SK-N-SH treated with all-trans-retinoic acid at 6 μM for 48 hours (cell line): ENCODE results near the gene TRPM6.

Experiments
- ATAC-seq: fragments of 200-7000 bp; cut with Tn5 transposase; 3 replicates; pipeline ENCODE4 v1.9.1; 2020; ENCODE audit warnings: mild to moderate bottlenecking, moderate library complexity
- ARNTL ChIP-seq: fragments of 450-650 bp; formaldehyde crosslinking; IDR thresholded peaks from 2 replicates; pipeline ENCODE4 v1.5.0; 2020; ENCODE audit warnings: low read depth, mild to moderate bottlenecking, moderate library complexity, borderline replicate concordance
- BACH2 ChIP-seq: fragments of 250-450 bp; sonication (Bioruptor Pico); IDR thresholded peaks from 2 replicates; pipeline ENCODE4 v1.9.0; 2021; ENCODE audit warnings: mild to moderate bottlenecking, borderline replicate concordance
- CSDC2 ChIP-seq: fragments of 250-450 bp; sonication (Bioruptor Pico); IDR thresholded peaks from 2 replicates; pipeline ENCODE4 v1.5.0; 2020; ENCODE audit warnings: mild to moderate bottlenecking, moderate library complexity
- CSRNP3 ChIP-seq: fragments of 250-450 bp; sonication (Bioruptor Pico); IDR thresholded peaks from 2 replicates; pipeline ENCODE4 v1.5.1; 2021; ENCODE audit warnings: mild to moderate bottlenecking, moderate library complexity
- ESRRG ChIP-seq: fragments of 250-450 bp; sonication (Bioruptor Pico); IDR thresholded peaks from 2 replicates; pipeline ENCODE4 v1.6.1; 2021; ENCODE audit warnings: mild to moderate bottlenecking
- GLIS3 ChIP-seq: fragments of 250-450 bp; sonication (Bioruptor Pico); IDR thresholded peaks from 2 replicates; pipeline ENCODE4 v1.5.0; 2020; ENCODE audit warnings: mild to moderate bottlenecking, moderate library complexity
- ISL1 ChIP-seq: fragments of 250-450 bp; sonication (Bioruptor Pico); IDR thresholded peaks from 2 replicates; pipeline ENCODE4 v2.1.2; 2022; ENCODE audit warnings: mild to moderate bottlenecking, moderate library complexity
- OSR1 ChIP-seq: fragments of 250-450 bp; sonication (Bioruptor Pico); IDR thresholded peaks from 2 replicates; pipeline ENCODE4 v1.8.0; 2022; ENCODE audit warnings: moderate library complexity, mild to moderate bottlenecking, inconsistent platforms
- PATZ1 ChIP-seq: fragments of 250-450 bp; sonication (Bioruptor Pico); IDR thresholded peaks from 2 replicates; pipeline ENCODE4 v1.8.0; 2020; ENCODE audit warnings: mild to moderate bottlenecking, moderate library complexity, borderline replicate concordance
- PPARA ChIP-seq: fragments of 250-450 bp; sonication (Bioruptor Pico); IDR thresholded peaks from 2 replicates; pipeline ENCODE4 v1.5.0; 2020; ENCODE audit warnings: mild to moderate bottlenecking, borderline replicate concordance
- RARB ChIP-seq: fragments of 250-450 bp; sonication (Bioruptor Pico); IDR thresholded peaks from 2 replicates; pipeline ENCODE4 v1.8.0; 2021; ENCODE audit warnings: mild to moderate bottlenecking, moderate library complexity
- SNAI2 ChIP-seq: fragments of 250-450 bp; sonication (Bioruptor Pico); IDR thresholded peaks from 2 replicates; pipeline ENCODE4 v1.5.0; 2020; ENCODE audit warnings: mild to moderate bottlenecking, moderate library complexity
- TCF4 ChIP-seq: fragments of 250-450 bp; sonication (Bioruptor Pico); IDR thresholded peaks from 2 replicates; pipeline ENCODE4 v1.8.0; 2021; ENCODE audit warnings: mild to moderate bottlenecking, moderate library complexity, borderline replicate concordance
- TOX ChIP-seq: fragments of 250-450 bp; sonication (Bioruptor Pico); IDR thresholded peaks from 2 replicates; pipeline ENCODE4 v1.8.0; 2021; ENCODE audit warnings: mild to moderate bottlenecking, moderate library complexity, borderline replicate concordance
- TSHZ2 ChIP-seq: fragments of 250-450 bp; sonication (Bioruptor Pico); IDR thresholded peaks from 2 replicates; pipeline ENCODE4 v1.5.0; 2020; ENCODE audit warnings: mild to moderate bottlenecking, moderate library complexity
- ZC3H10 ChIP-seq: fragments of 250-450 bp; sonication (Bioruptor Pico); IDR thresholded peaks from 2 replicates; pipeline ENCODE4 v1.5.1; 2021; ENCODE audit warnings: mild to moderate bottlenecking, moderate library complexity
- ZFP30 ChIP-seq: fragments of 450-650 bp; formaldehyde crosslinking; IDR thresholded peaks from 2 replicates; pipeline ENCODE4 v1.5.0; 2022; ENCODE audit warnings: mild to moderate bottlenecking, moderate library complexity
- ZNF565 ChIP-seq: fragments of 450-650 bp; formaldehyde crosslinking; conservative IDR thresholded peaks from 2 replicates; pipeline ENCODE4 v1.5.0; 2020; ENCODE audit warnings: low read depth, mild to moderate bottlenecking, moderate library complexity
- ZNF70 ChIP-seq: fragments of 450-650 bp; formaldehyde crosslinking; IDR thresholded peaks from 2 replicates; pipeline ENCODE4 v1.5.0; 2020; ENCODE audit warnings: mild to moderate bottlenecking, moderate library complexity
- ZNF8 ChIP-seq: fragments of 450-650 bp; formaldehyde crosslinking; IDR thresholded peaks from 2 replicates; pipeline ENCODE4 v1.5.0; 2020; ENCODE audit warnings: mild to moderate bottlenecking, moderate library complexity
- TF ChIP-seq, protein P1 (sequence below): fragments of 250-450 bp; sonication (Bioruptor Pico); IDR thresholded peaks from 2 replicates; pipeline ENCODE4 v1.5.1; 2020; ENCODE audit warnings: low read depth, mild to moderate bottlenecking, moderate library complexity
- TF ChIP-seq, protein P2 (sequence below): fragments of 250-450 bp; sonication (Bioruptor Pico); IDR thresholded peaks from 2 replicates; pipeline ENCODE4 v1.8.0; 2021; ENCODE audit warnings: low read depth, mild to moderate bottlenecking, moderate library complexity, borderline replicate concordance

TRPM6 gene

DNA sequence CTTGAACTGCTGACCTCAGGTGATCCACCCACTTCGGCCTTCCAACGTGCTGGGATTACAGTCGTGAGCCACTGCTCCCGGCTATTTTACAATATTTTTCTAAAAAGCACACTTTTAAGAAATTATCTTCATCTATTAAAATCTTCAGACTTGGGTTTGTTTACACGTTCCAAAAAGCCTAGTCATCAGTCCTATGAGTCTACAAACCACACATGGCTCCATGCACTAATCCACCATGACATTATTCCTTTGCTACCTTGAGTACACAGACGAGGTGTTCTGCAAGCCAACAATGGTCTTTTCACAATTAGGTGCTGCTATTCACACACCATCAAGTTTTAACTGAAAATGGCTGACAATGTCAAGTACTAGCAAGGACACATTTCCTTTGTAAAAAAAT is 41.0 kb downstream of the TRPM6 start:
- ATAC-seq, result no peak
- TF ChIP-seq TCF4 (CRISPR knock-in tag) (no peak), GLIS3 (CRISPR knock-in tag) (no peak), CSDC2 (CRISPR knock-in tag) (no peak), TOX (CRISPR knock-in tag) (no peak), ISL1 (CRISPR knock-in tag) (no peak), ARNTL (CRISPR knock-in tag) (no peak), BACH2 (CRISPR knock-in tag) (no peak), PPARA (CRISPR knock-in tag) (no peak), ZNF565 (CRISPR knock-in tag) (no peak), OSR1 (no peak)
- TF ChIP-seq, protein P1, sequence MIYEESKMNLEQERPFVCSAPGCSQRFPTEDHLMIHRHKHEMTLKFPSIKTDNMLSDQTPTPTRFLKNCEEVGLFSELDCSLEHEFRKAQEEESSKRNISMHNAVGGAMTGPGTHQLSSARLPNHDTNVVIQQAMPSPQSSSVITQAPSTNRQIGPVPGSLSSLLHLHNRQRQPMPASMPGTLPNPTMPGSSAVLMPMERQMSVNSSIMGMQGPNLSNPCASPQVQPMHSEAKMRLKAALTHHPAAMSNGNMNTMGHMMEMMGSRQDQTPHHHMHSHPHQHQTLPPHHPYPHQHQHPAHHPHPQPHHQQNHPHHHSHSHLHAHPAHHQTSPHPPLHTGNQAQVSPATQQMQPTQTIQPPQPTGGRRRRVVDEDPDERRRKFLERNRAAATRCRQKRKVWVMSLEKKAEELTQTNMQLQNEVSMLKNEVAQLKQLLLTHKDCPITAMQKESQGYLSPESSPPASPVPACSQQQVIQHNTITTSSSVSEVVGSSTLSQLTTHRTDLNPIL (CRISPR knock-in tag), result no peak
- TF ChIP-seq, protein P2, sequence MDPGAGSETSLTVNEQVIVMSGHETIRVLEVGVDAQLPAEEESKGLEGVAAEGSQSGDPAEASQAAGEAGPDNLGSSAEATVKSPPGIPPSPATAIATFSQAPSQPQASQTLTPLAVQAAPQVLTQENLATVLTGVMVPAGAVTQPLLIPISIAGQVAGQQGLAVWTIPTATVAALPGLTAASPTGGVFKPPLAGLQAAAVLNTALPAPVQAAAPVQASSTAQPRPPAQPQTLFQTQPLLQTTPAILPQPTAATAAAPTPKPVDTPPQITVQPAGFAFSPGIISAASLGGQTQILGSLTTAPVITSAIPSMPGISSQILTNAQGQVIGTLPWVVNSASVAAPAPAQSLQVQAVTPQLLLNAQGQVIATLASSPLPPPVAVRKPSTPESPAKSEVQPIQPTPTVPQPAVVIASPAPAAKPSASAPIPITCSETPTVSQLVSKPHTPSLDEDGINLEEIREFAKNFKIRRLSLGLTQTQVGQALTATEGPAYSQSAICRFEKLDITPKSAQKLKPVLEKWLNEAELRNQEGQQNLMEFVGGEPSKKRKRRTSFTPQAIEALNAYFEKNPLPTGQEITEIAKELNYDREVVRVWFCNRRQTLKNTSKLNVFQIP (CRISPR knock-in tag), result no peak

GRCh38 chr9:74838351-74838750 is 49.4 kb downstream of the TRPM6 start:
- ATAC-seq, result no peak
- TF ChIP-seq OSR1 (no peak), TCF4 (CRISPR knock-in tag) (no peak), ESRRG (CRISPR knock-in tag) (no peak), CSRNP3 (CRISPR knock-in tag) (no peak), ZNF8 (CRISPR knock-in tag) (no peak), BACH2 (CRISPR knock-in tag) (no peak), SNAI2 (CRISPR knock-in tag) (no peak), TOX (CRISPR knock-in tag) (no peak)

DNA sequence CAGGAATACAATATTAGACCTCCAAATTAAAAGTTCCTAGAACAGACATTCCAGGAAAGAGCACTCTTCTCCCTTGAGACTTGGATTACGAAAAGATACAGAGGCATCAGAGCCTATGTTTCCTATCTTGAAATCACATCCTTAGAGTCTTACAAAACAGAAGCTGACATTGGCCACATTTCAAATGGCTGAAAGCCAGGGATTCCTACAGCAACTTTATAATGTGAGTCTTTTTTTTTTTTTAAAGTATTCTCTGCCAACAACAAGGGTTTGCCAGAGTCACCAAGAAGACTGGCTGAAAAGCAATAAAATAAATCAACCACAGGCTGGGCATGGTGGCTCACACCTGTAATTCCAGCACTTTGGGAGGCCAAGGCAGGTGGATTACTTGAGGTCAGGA is 63.1 kb downstream of the TRPM6 start:
- no peak for ATAC-seq
- TF ChIP-seq RARB, result no peak
- TF ChIP-seq ISL1 (CRISPR knock-in tag), result 0 out of 2 replicates have a peak, but pooled peaks have one; percentile 12

GRCh38 chr9:74821636-74822035 is 66.1 kb downstream of the TRPM6 start:
- TF ChIP-seq RARB, result no peak
- no peak for TF ChIP-seq BACH2 (CRISPR knock-in tag)
- no peak for TF ChIP-seq ZC3H10 (CRISPR knock-in tag)
- TF ChIP-seq TSHZ2 (CRISPR knock-in tag), result no peak
- no peak for TF ChIP-seq ZNF8 (CRISPR knock-in tag)
- no peak for TF ChIP-seq OSR1
- TF ChIP-seq, protein P2 (CRISPR knock-in tag), result no peak
- TF ChIP-seq GLIS3 (CRISPR knock-in tag), result no peak
- no peak for TF ChIP-seq SNAI2 (CRISPR knock-in tag)
- TF ChIP-seq TCF4 (CRISPR knock-in tag), result no peak
- no peak for TF ChIP-seq ESRRG (CRISPR knock-in tag)
- no peak for TF ChIP-seq ZNF70 (CRISPR knock-in tag)
- no peak for TF ChIP-seq TOX (CRISPR knock-in tag)
- TF ChIP-seq ZFP30 (CRISPR knock-in tag), result no peak
- no peak for TF ChIP-seq PATZ1
- TF ChIP-seq ISL1 (CRISPR knock-in tag), result no peak

More at GRCh38 chr9:74821636-74822035, 66.1 kb downstream of the TRPM6 start:
- no peak for ATAC-seq
